H9 (cell line): Measurements from ENCODE around the gene ATE1. TPM values are rescaled to one million over a fixed set of nuclear protein-coding genes. Genes with fewer than 3 reads are reported as not detected.

Experiments used
- DNase-seq: peaks from one replicate; pipeline ENCODE4 v3.0.0-alpha.2; 2017
- H2AFZ ChIP-seq: one replicate; pipeline ENCODE4 v1.6.1; 2013; ENCODE audit warnings: mild to moderate bottlenecking, low read length, control low read depth, moderate library complexity
- H2AK5ac ChIP-seq: 2 replicates; pipeline ENCODE4 v1.6.1; 2013; ENCODE audit warnings: low read length, control low read depth, mixed read lengths; ENCODE audit not compliant: insufficient read length
- H2BK120ac ChIP-seq: one replicate; pipeline ENCODE4 v1.6.1; 2013; ENCODE audit warnings: low read depth, mild to moderate bottlenecking, low read length, control low read depth, inconsistent platforms; ENCODE audit not compliant: poor library complexity, severe bottlenecking
- H2BK12ac ChIP-seq: 2 replicates; pipeline ENCODE4 v1.6.1; 2013; ENCODE audit warnings: low read length, control low read depth, mixed read lengths, low read depth; ENCODE audit not compliant: insufficient read length
- H2BK15ac ChIP-seq: 2 replicates; pipeline ENCODE4 v1.6.1; 2013; ENCODE audit warnings: low read depth, low read length, control low read depth
- H2BK20ac ChIP-seq: one replicate; pipeline ENCODE4 v1.6.1; 2013; ENCODE audit warnings: low read depth, mild to moderate bottlenecking, low read length, control low read depth, inconsistent platforms; ENCODE audit not compliant: poor library complexity, severe bottlenecking
- H2BK5ac ChIP-seq: 2 replicates; pipeline ENCODE4 v1.6.1; 2013; ENCODE audit warnings: low read length, control low read depth, mixed read lengths; ENCODE audit not compliant: insufficient read length
- H3K14ac ChIP-seq: 2 replicates; pipeline ENCODE4 v1.6.1; 2013; ENCODE audit warnings: low read length, control low read depth; ENCODE audit not compliant: insufficient read depth
- H3K18ac ChIP-seq: 2 replicates; pipeline ENCODE4 v1.6.1; 2013; ENCODE audit warnings: low read depth, mild to moderate bottlenecking, mixed read lengths, low read length, control low read depth; ENCODE audit not compliant: insufficient read length
- H3K23ac ChIP-seq: 2 replicates; pipeline ENCODE4 v1.6.1; 2013; ENCODE audit warnings: low read length, control low read depth, mixed read lengths, low read depth; ENCODE audit not compliant: insufficient read length
- H3K23me2 ChIP-seq: 2 replicates; pipeline ENCODE4 v1.6.1; 2013; ENCODE audit warnings: low read depth, mild to moderate bottlenecking, mixed read lengths, low read length, control low read depth; ENCODE audit not compliant: insufficient read length, poor library complexity, severe bottlenecking
- H3K27ac ChIP-seq: 2 replicates; pipeline ENCODE4 v1.5.1; 2013; ENCODE audit warnings: low read length, control low read depth, mixed read lengths, low read depth; ENCODE audit not compliant: insufficient read length
- H3K27me3 ChIP-seq: 2 replicates; pipeline ENCODE4 v1.6.1; 2013; ENCODE audit warnings: low read length, control low read depth, inconsistent platforms; ENCODE audit not compliant: insufficient read depth
- H3K4ac ChIP-seq: 2 replicates; pipeline ENCODE4 v1.6.1; 2013; ENCODE audit warnings: low read depth, mild to moderate bottlenecking, control low read depth, inconsistent platforms, low read length, moderate library complexity
- H3K4me1 ChIP-seq: 2 replicates; pipeline ENCODE4 v1.6.1; 2013; ENCODE audit warnings: low read length, control low read depth, inconsistent platforms; ENCODE audit not compliant: insufficient read depth
- H3K4me2 ChIP-seq: 2 replicates; pipeline ENCODE4 v1.6.1; 2013; ENCODE audit warnings: low read length, control low read depth, mixed read lengths; ENCODE audit not compliant: insufficient read length, insufficient read depth
- H3K56ac ChIP-seq: 2 replicates; pipeline ENCODE4 v1.6.1; 2013; ENCODE audit warnings: low read depth, mild to moderate bottlenecking, mixed read lengths, low read length, control low read depth; ENCODE audit not compliant: insufficient read length
- H3K79me1 ChIP-seq: 2 replicates; pipeline ENCODE4 v1.6.1; 2013; ENCODE audit warnings: low read depth, mild to moderate bottlenecking, moderate library complexity, low read length, control low read depth, inconsistent platforms; ENCODE audit not compliant: insufficient read depth, poor library complexity, severe bottlenecking
- H3K79me2 ChIP-seq: 2 replicates; pipeline ENCODE4 v1.6.1; 2013; ENCODE audit warnings: low read length, control low read depth, inconsistent platforms; ENCODE audit not compliant: insufficient read depth
- H3K9ac ChIP-seq: 2 replicates; pipeline ENCODE4 v1.6.1; 2013; ENCODE audit warnings: low read length, control low read depth, mixed read lengths; ENCODE audit not compliant: insufficient read length; ENCODE audit errors: extremely low read depth
- H3K9me3 ChIP-seq: one replicate; pipeline ENCODE4 v1.6.1; 2013; ENCODE audit warnings: low read depth, low read length, inconsistent platforms; ENCODE audit not compliant: control insufficient read depth
- H3T11ph ChIP-seq: one replicate; pipeline ENCODE4 v1.6.1; 2013; ENCODE audit warnings: mild to moderate bottlenecking, low read length, control low read depth, inconsistent platforms
- H4K20me1 ChIP-seq: one replicate; pipeline ENCODE4 v1.6.1; 2013; ENCODE audit not compliant: control insufficient read depth, insufficient read length, insufficient read depth
- H4K5ac ChIP-seq: 2 replicates; pipeline ENCODE4 v1.6.1; 2013; ENCODE audit warnings: low read depth, mild to moderate bottlenecking, mixed read lengths, low read length, control low read depth; ENCODE audit not compliant: insufficient read length
- H4K8ac ChIP-seq: replicated peaks from 2 replicates; pipeline ENCODE4 v1.6.1; 2013; ENCODE audit warnings: low read length, control low read depth, mixed read lengths, low read depth; ENCODE audit not compliant: insufficient read length
- H4K91ac ChIP-seq: 2 replicates; pipeline ENCODE4 v1.6.1; 2013; ENCODE audit warnings: low read depth, mild to moderate bottlenecking, moderate library complexity, mixed read lengths, low read length, control low read depth; ENCODE audit not compliant: insufficient read length
- H3K27ac Mint-ChIP-seq, 3 experiments: 2 replicates in 2 of 3; 3 replicates in 1 of 3; pipeline ENCODE4 v1.8.0; 2020 to 2021; ENCODE audit warnings: mixed read lengths in 3 of 3, mild to moderate bottlenecking in 1 of 3, moderate library complexity in 1 of 3
- H3K27me3 Mint-ChIP-seq: 2 replicates; pipeline ENCODE4 v1.8.0; 2021; ENCODE audit warnings: low read depth, mild to moderate bottlenecking, moderate library complexity, mixed read lengths
- H3K36me3 Mint-ChIP-seq, 3 experiments: 2 replicates in 2 of 3; 3 replicates in 1 of 3; pipeline ENCODE4 v1.8.0; 2020 to 2021; ENCODE audit warnings: low read depth in 3 of 3, mixed read lengths in 3 of 3; ENCODE audit not compliant: insufficient read depth in 1 of 3
- H3K4me1 Mint-ChIP-seq, 2 experiments: 2 replicates each; pipeline ENCODE4 v1.8.0; 2020; ENCODE audit warnings: mixed read lengths in 2 of 2
- H3K4me3 Mint-ChIP-seq, 2 experiments: 2 replicates in 1 of 2; 3 replicates in 1 of 2; pipeline ENCODE4 v1.8.0; 2020 to 2021; ENCODE audit warnings: mild to moderate bottlenecking in 2 of 2, mixed read lengths in 2 of 2, moderate library complexity in 1 of 2
- H3K9me3 Mint-ChIP-seq, 2 experiments: 2 replicates in 1 of 2; 3 replicates in 1 of 2; pipeline ENCODE4 v1.8.0; 2020; ENCODE audit warnings: mild to moderate bottlenecking in 2 of 2, mixed read lengths in 2 of 2, moderate library complexity in 1 of 2
- CTCF ChIP-seq: fragments of 200-600 bp; sonication (generic); conservative IDR thresholded peaks from 3 replicates; pipeline ENCODE4 v1.8.0; 2021; ENCODE audit warnings: antibody characterized with exemption, mild to moderate bottlenecking
- WGBS: extraction: QIAGEN DNeasy Blood & Tissue Kit; methylation state at CpG from one replicate; pipeline ENCODE4 v1.1.7; 2013; ENCODE audit warnings: missing lambda C conversion rate, low lambda C conversion rate, mixed read lengths; ENCODE audit not compliant: insufficient read length; ENCODE audit errors: extremely low coverage; 5-methylcytosine and 5-hydroxymethylcytosine counted together
- total RNA-seq: library from RNA; stranded (reverse); gene quantifications from 2 replicates; pipeline ENCODE4 v1.2.1, GENCODE V29; 2021

The ATE1 gene
- total RNA-seq, 1 experiment from 2014 or later, result 29.0 TPM

DNA sequence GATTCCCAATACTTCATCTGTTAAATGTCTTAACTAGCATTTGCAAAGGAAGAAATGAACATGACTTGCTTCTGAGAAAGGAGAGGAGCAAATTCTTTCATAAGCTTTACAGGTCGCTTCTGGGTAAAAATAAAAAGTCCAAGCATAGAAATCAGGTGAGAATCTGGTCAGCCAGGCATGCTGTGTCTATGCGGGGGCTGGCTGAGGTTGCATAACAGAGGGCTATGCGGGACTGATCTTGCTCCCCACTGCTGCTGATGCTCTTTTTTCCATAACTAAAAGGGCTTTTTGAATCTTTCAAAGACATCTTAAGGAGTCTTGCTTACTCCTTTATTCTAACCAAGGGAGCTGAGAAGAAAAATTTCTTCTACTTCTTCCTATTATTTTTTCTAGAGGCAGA lies 236.9 kb downstream of the ATE1 start:
- no peaks in the 10 kb centered on the region for H3K79me1 ChIP-seq
- no peak overlapping the region for H2BK5ac ChIP-seq
- H4K20me1 ChIP-seq, result no peaks in the 10 kb centered on the region
- H3K23me2 ChIP-seq, result no peaks in the 10 kb centered on the region
- WGBS, result no CpG with 5 or more reads among the region's 3 CpGs
- H3K4ac ChIP-seq, result no peak overlapping the region
- H3K4me3 Mint-ChIP-seq, result no peak overlapping the region
- H3K9me3 ChIP-seq, result no peaks in the 10 kb centered on the region
- TF ChIP-seq CTCF, result no peak
- H3K56ac ChIP-seq, result no peak overlapping the region
- no peak for DNase-seq
- H3K27ac ChIP-seq, result no peak overlapping the region
- H3K9me3 Mint-ChIP-seq, result no peaks in the 10 kb centered on the region; a peak in 1 of 5 replicates
- no peak overlapping the region for H3T11ph ChIP-seq
- H3K27me3 Mint-ChIP-seq, result peaks cover 13% of the 10 kb centered on the region
- no peak overlapping the region for H3K14ac ChIP-seq
- no peak overlapping the region for H3K23ac ChIP-seq
- H3K27ac Mint-ChIP-seq, result no peak overlapping the region
- no peak overlapping the region for H3K4me2 ChIP-seq
- H2BK20ac ChIP-seq, result no peak overlapping the region
- H3K18ac ChIP-seq, result no peak overlapping the region
- no peaks in the 10 kb centered on the region for H3K79me2 ChIP-seq
- no peak overlapping the region for H2AFZ ChIP-seq
- no peak overlapping the region for H2AK5ac ChIP-seq
- no peak overlapping the region for H4K8ac ChIP-seq
- no peaks in the 10 kb centered on the region for H3K27me3 ChIP-seq
- no peak overlapping the region for H4K5ac ChIP-seq
- no peak overlapping the region for H3K9ac ChIP-seq
- no peak overlapping the region for H2BK12ac ChIP-seq
- H2BK15ac ChIP-seq, result no peak overlapping the region
- H3K36me3 Mint-ChIP-seq, result no peaks in the 10 kb centered on the region
- H2BK120ac ChIP-seq, result no peak overlapping the region
- peaks cover 25 to 29% of the 10 kb centered on the region in 2 experiments for H3K4me1 Mint-ChIP-seq
- H4K91ac ChIP-seq, result no peak overlapping the region
- H3K4me1 ChIP-seq, result no peaks in the 10 kb centered on the region; the same call in 1 of the 2 replicates

Other genes with a start within 250 kb of the ATE1 start
- 59.0 and 60.5 TPM in 2 replicates for gene NSMCE4A, start 47.2 kb upstream of the ATE1 start, total RNA-seq
- gene TACC2, start 61.1 kb upstream of the ATE1 start, total RNA-seq, result 54.8 and 58.1 TPM in 2 replicates